ENCODE results near the gene LRP6.

GRCh38 chr12:12210416-12210815 lies 56.4 kb downstream of the LRP6 start:
- TF ChIP-seq TARDBP (IDR thresholded peaks at IDR 0.05): no peak
- no peak for TF ChIP-seq CTBP1 (IDR thresholded peaks at IDR 0.05; ENCODE audit: borderline replicate concordance)
- TF ChIP-seq ZNF384 (IDR thresholded peaks at IDR 0.05): no peak
- TF ChIP-seq BHLHE40 (IDR thresholded peaks at IDR 0.05; ENCODE audit: borderline replicate concordance): no peak
- TF ChIP-seq SP1 (IDR thresholded peaks at IDR 0.05): no peak
- TF ChIP-seq ARNT (IDR thresholded peaks at IDR 0.05): no peak
- TF ChIP-seq L3MBTL2 (conservative IDR thresholded peaks at IDR 0.05): no peak
- TF ChIP-seq FOXM1 (IDR thresholded peaks at IDR 0.05; ENCODE audit: borderline replicate concordance): no peak
- no peak for TF ChIP-seq HDGF (IDR thresholded peaks at IDR 0.05; ENCODE audit: borderline replicate concordance)
- TF ChIP-seq SUZ12 (IDR thresholded peaks at IDR 0.05): no peak
- TF ChIP-seq FOXK2 (IDR thresholded peaks at IDR 0.05): no peak

All from HEK293T (cell line).